DND-41 (cell line): ENCODE measurements around the gene MAMLD1.
"Not testable (repeated sequence)": the region's sequence is repeated elsewhere in the genome, so short reads cannot be mapped to it uniquely, and the experiment has no call there.

Source experiments
- ATAC-seq: fragments of 200-7000 bp; cut with Tn5 transposase; 3 replicates; pipeline ENCODE4 v1.9.1; 2021; ENCODE audit warnings: low read depth; ENCODE audit not compliant: insufficient read depth
- DNase-seq: peaks from one replicate; pipeline ENCODE4 v3.0.0-alpha.2; 2020
- H2AFZ ChIP-seq: 2 replicates; pipeline ENCODE4 v1.6.0; 2012; ENCODE audit warnings: low read depth, low read length
- H3K27ac ChIP-seq: 2 replicates; pipeline ENCODE4 v1.5.1; 2012; ENCODE audit warnings: low read length, inconsistent platforms
- H3K27me3 ChIP-seq: fragments of 200-600 bp; sonication (generic); 2 replicates; pipeline ENCODE4 v1.6.0; 2012; ENCODE audit warnings: low read length, mild to moderate bottlenecking, inconsistent platforms; ENCODE audit not compliant: insufficient read depth, poor library complexity
- H3K36me3 ChIP-seq: 2 replicates; pipeline ENCODE4 v1.5.1; 2012; ENCODE audit warnings: low read length, inconsistent platforms; ENCODE audit not compliant: insufficient read depth
- H3K4me1 ChIP-seq: 2 replicates; pipeline ENCODE4 v1.5.1; 2012; ENCODE audit warnings: mild to moderate bottlenecking, low read length; ENCODE audit not compliant: insufficient read depth
- H3K4me2 ChIP-seq: 2 replicates; pipeline ENCODE4 v1.6.0; 2012; ENCODE audit warnings: mild to moderate bottlenecking, moderate library complexity, low read length, inconsistent platforms; ENCODE audit not compliant: insufficient read depth
- H3K4me3 ChIP-seq, 2 experiments: fragments of 200-600 bp in 1 of 2; shearing (Covaris generic) in 1 of 2; 2 replicates each; pipeline ENCODE4 v1.5.1; 2012 to 2016; ENCODE audit warnings: inconsistent platforms in 2 of 2, low read length in 2 of 2, mild to moderate bottlenecking in 2 of 2, low read depth in 1 of 2, moderate library complexity in 1 of 2
- H3K79me2 ChIP-seq: 2 replicates; pipeline ENCODE4 v1.6.0; 2012; ENCODE audit warnings: low read length, inconsistent platforms; ENCODE audit not compliant: insufficient read depth
- H3K9ac ChIP-seq: 2 replicates; pipeline ENCODE4 v1.6.0; 2012; ENCODE audit warnings: low read depth, mild to moderate bottlenecking, inconsistent platforms, low read length, moderate library complexity
- H3K9me3 ChIP-seq: 2 replicates; pipeline ENCODE4 v1.5.1; 2012; ENCODE audit warnings: low read length, moderate library complexity, mild to moderate bottlenecking, inconsistent platforms; ENCODE audit not compliant: insufficient read depth, severe bottlenecking
- H4K20me1 ChIP-seq: 2 replicates; pipeline ENCODE4 v1.6.0; 2012; ENCODE audit warnings: low read length; ENCODE audit not compliant: insufficient read depth
- EZH2 ChIP-seq: IDR thresholded peaks from 3 replicates; pipeline ENCODE4 v1.6.1; 2012; ENCODE audit warnings: borderline replicate concordance, low read depth, mild to moderate bottlenecking, moderate library complexity, low read length, inconsistent platforms; ENCODE audit not compliant: severe bottlenecking
- TF ChIP-seq, protein P1 (sequence below): IDR thresholded peaks from 2 replicates; pipeline ENCODE4 v1.5.1; 2012; ENCODE audit warnings: borderline replicate concordance, low read length, moderate library complexity, mild to moderate bottlenecking; ENCODE audit not compliant: poor library complexity, severe bottlenecking; ENCODE audit errors: extremely low read depth

Gene MAMLD1

DNA sequence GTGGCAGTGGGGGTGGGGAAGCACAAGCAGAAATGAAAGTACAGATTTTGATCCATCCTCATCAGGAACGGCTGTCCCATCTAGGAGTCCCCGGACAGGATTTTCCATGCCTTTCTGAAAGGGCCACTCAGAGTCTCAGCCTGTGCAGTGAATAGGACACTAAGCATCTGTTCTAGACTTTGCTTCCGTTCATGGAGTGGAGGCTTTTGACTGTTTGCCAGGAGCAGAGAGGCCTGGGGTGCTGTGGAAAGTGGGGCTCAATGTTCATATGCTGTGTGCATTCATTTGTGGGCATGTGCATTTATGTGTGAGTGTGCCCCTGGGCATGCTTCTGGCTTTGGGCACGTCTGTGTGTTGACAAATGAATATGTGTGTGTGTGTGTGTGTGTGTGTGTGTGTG, 25.6 kb upstream of the MAMLD1 start:
- Histone ChIP-seq H3K4me1 (no peaks in the 10 kb centered on the region), H3K9ac (no peak overlapping the region), H3K27ac (no peak overlapping the region), H3K79me2 (no peaks in the 10 kb centered on the region), H4K20me1 (no peaks in the 10 kb centered on the region), H2AFZ (no peak overlapping the region), H3K4me2 (no peak overlapping the region), H3K9me3 (no peaks in the 10 kb centered on the region), H3K27me3 (peaks cover 2% of the 10 kb centered on the region), H3K4me3 (no peak overlapping the region), H3K36me3 (no peaks in the 10 kb centered on the region)
- ATAC-seq = no peak
- TF ChIP-seq, protein P1, sequence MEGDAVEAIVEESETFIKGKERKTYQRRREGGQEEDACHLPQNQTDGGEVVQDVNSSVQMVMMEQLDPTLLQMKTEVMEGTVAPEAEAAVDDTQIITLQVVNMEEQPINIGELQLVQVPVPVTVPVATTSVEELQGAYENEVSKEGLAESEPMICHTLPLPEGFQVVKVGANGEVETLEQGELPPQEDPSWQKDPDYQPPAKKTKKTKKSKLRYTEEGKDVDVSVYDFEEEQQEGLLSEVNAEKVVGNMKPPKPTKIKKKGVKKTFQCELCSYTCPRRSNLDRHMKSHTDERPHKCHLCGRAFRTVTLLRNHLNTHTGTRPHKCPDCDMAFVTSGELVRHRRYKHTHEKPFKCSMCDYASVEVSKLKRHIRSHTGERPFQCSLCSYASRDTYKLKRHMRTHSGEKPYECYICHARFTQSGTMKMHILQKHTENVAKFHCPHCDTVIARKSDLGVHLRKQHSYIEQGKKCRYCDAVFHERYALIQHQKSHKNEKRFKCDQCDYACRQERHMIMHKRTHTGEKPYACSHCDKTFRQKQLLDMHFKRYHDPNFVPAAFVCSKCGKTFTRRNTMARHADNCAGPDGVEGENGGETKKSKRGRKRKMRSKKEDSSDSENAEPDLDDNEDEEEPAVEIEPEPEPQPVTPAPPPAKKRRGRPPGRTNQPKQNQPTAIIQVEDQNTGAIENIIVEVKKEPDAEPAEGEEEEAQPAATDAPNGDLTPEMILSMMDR = no peak
- no peak for TF ChIP-seq EZH2
- no peak for DNase-seq

DNA sequence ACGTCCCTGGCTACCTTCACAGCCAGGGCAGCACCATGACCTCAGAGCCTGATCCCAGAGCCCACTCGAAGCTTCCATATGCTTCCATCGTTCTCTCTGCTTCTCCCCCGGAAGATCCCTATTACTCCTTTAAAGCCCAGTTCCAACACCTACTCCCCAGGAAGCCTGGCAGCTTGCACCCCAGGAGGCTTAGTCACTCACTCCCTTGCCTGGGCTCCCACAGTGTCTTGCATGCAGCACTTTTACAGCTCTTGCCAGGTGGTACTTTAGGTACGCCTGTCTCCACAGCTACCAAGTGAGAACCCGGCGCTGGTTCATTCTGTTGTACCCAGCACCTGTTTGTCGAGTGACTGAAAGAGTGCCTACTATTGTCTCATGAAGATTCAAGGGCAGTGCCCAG, 24.5 kb upstream of the MAMLD1 start:
- no peak overlapping the region for H3K9ac ChIP-seq
- H2AFZ ChIP-seq = no peak overlapping the region
- H3K4me1 ChIP-seq = no peaks in the 10 kb centered on the region
- peaks cover 2% of the 10 kb centered on the region for H3K27me3 ChIP-seq
- H3K4me2 ChIP-seq = no peak overlapping the region
- DNase-seq (no peak), ATAC-seq (no peak)
- no peak for TF ChIP-seq EZH2
- TF ChIP-seq, protein P1 = no peak
- H3K36me3 ChIP-seq = no peaks in the 10 kb centered on the region
- H3K79me2 ChIP-seq = no peaks in the 10 kb centered on the region
- H3K9me3 ChIP-seq = no peaks in the 10 kb centered on the region
- H3K27ac ChIP-seq = no peak overlapping the region
- no peaks in the 10 kb centered on the region for H4K20me1 ChIP-seq
- no peak overlapping the region for H3K4me3 ChIP-seq

DNA sequence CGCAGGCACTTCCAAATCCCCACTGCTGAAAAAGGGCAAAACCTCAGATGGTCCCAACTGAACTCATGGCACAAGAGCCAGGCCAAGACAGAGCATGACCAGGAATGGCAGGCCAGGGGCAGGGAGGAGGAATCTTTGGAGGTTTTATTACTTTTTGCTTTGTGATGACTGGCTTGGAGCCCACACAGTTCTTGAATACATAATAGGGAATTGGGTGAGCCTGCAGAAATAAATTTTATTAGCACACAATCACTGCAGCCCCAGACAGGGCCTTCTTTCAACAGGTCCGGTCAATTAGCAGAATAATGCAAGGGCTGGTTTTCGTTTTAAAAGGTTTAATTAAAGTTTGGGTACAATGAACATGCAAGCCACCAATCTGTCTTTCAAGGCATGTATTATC, 23.4 kb upstream of the MAMLD1 start:
- Histone ChIP-seq H3K79me2 (no peaks in the 10 kb centered on the region), H3K4me1 (no peaks in the 10 kb centered on the region), H3K27me3 (peaks cover 2% of the 10 kb centered on the region)

DNA sequence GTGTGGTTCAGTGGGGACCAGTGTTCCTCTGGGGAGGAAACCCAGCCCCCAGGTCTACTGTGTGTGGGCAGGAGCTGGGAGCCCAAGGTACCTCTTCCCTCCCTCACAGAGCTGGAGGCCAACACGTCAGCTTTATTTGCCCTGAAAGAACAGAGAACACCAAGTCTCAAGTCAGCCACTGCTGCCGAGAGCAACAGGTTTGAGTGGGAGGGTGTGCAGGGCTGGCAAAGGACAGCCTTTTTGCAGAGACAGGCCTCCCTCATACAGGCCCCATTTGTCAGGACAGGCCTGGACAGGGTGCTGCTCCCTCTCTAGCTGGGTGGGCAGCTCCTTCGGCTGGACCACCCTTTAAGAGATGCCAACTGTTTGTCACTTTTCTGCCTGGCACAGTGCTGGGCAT, 22.8 kb upstream of the MAMLD1 start:
- not testable (repeated sequence) for ATAC-seq, H3K36me3 ChIP-seq, H3K9ac ChIP-seq, H4K20me1 ChIP-seq, H3K4me2 ChIP-seq, H3K9me3 ChIP-seq, H3K4me1 ChIP-seq, H3K27ac ChIP-seq, DNase-seq, H2AFZ ChIP-seq, H3K27me3 ChIP-seq, H3K79me2 ChIP-seq, H3K4me3 ChIP-seq

More for the DNA sequence above, 23.4 kb upstream of the MAMLD1 start:
- H3K4me2 ChIP-seq = no peak overlapping the region
- no peaks in the 10 kb centered on the region for H3K9me3 ChIP-seq
- TF ChIP-seq EZH2 = no peak
- TF ChIP-seq, protein P1 = no peak
- H3K4me3 ChIP-seq = no peak overlapping the region
- ATAC-seq = no peak
- H3K9ac ChIP-seq = no peak overlapping the region
- no peaks in the 10 kb centered on the region for H3K36me3 ChIP-seq
- no peak overlapping the region for H3K27ac ChIP-seq
- DNase-seq = no peak
- no peak overlapping the region for H2AFZ ChIP-seq
- no peaks in the 10 kb centered on the region for H4K20me1 ChIP-seq
